NCI-H2171 treated with DMSO at 0.1 percent for 48 hours (cell line): Measurements from ENCODE around the gene SRRM1.
"Not testable (repeated sequence)": the region's sequence is repeated elsewhere in the genome, so short reads cannot be mapped to it uniquely, and the experiment has no call there.

Source experiments
- DNase-seq: peaks from one replicate; lab custom pipeline; 2025; lab: John Stamatoyannopoulos, UW

Gene SRRM1

GRCh38 chr1:24694380-24694843, 51.3 kb downstream of the SRRM1 start:
- peak; percentile 80 for DNase-seq

- no peak for DNase-seq
These were observed 52.3 kb downstream of the SRRM1 start for GRCh38 chr1:24695202-24695974.

GRCh38 chr1:24696041-24696755, 53.1 kb downstream of the SRRM1 start:
- DNase-seq, result peak; percentile 29

GRCh38 chr1:24696756-24697330, 53.7 kb downstream of the SRRM1 start:
- no peak for DNase-seq

- DNase-seq, result not testable (repeated sequence)
These were observed 54.4 kb downstream of the SRRM1 start for GRCh38 chr1:24697453-24698001.

- DNase-seq, result not testable (repeated sequence)
These were observed 55.2 kb downstream of the SRRM1 start for GRCh38 chr1:24698326-24698725.

- peak; percentile 57 for DNase-seq
These were observed 56.5 kb downstream of the SRRM1 start for GRCh38 chr1:24699628-24700027.

- peak; percentile 92 for DNase-seq
These were observed 59.6 kb downstream of the SRRM1 start for GRCh38 chr1:24702511-24703293.

- DNase-seq, result peak; percentile 29
These were observed 61.5 kb downstream of the SRRM1 start for GRCh38 chr1:24704411-24705259.

GRCh38 chr1:24705260-24706073, 62.4 kb downstream of the SRRM1 start:
- peak; percentile 96 for DNase-seq

GRCh38 chr1:24706074-24706389, 62.9 kb downstream of the SRRM1 start:
- not testable (repeated sequence) for DNase-seq

GRCh38 chr1:24707687-24708086, 64.6 kb downstream of the SRRM1 start:
- DNase-seq, result no peak

- no peak for DNase-seq
These were observed 65.8 kb downstream of the SRRM1 start for GRCh38 chr1:24708938-24709337.

- no peak for DNase-seq
These were observed 66.8 kb downstream of the SRRM1 start for GRCh38 chr1:24709791-24710441.

GRCh38 chr1:24711329-24711728, 68.2 kb downstream of the SRRM1 start:
- DNase-seq, result no peak

GRCh38 chr1:24713176-24713575, 70.1 kb downstream of the SRRM1 start:
- DNase-seq, result no peak

- DNase-seq, result no peak
These were observed 70.6 kb downstream of the SRRM1 start for GRCh38 chr1:24713736-24714135.

- no peak for DNase-seq
These were observed 71.9 kb downstream of the SRRM1 start for GRCh38 chr1:24714859-24715520.

- DNase-seq, result no peak
These were observed 72.6 kb downstream of the SRRM1 start for GRCh38 chr1:24715658-24716057.
